Spleen (tissue), 7 donors: Measurements from ENCODE around the gene SLC38A10.

ENCODE experiments used
- POLR2A ChIP-seq, 3 donors: fragments of 450-650 bp; IDR thresholded peaks; one replicate each; pipeline ENCODE4 v1.5.1; 2017; ENCODE audit warnings: antibody characterized with exemption in 3 of 3, mild to moderate bottlenecking in 1 of 3
- TF ChIP-seq, protein P1 (sequence below), 11 experiments: fragments of 200-600 bp in 7 of 11; fragments of 450-650 bp in 4 of 11; sonication (generic) in 4 of 11; IDR thresholded peaks in 8 of 11; conservative IDR thresholded peaks in 3 of 11; 1 replicate in 7 of 11; 2 replicates in 4 of 11; pipeline versions ENCODE4 v1.4.0 to v1.8.0; 2016 to 2021; ENCODE audit warnings: antibody characterized with exemption in 11 of 11, inconsistent platforms in 4 of 11, mild to moderate bottlenecking in 1 of 11
- donor health status: DM: no; HTN: no; CAD: no; lungs with moderate emphysema.
- donor health status: DM: no; HTN: no; CAD: no.
- donor health status: DM: no; HTN: no; CAD: no.

DNA sequence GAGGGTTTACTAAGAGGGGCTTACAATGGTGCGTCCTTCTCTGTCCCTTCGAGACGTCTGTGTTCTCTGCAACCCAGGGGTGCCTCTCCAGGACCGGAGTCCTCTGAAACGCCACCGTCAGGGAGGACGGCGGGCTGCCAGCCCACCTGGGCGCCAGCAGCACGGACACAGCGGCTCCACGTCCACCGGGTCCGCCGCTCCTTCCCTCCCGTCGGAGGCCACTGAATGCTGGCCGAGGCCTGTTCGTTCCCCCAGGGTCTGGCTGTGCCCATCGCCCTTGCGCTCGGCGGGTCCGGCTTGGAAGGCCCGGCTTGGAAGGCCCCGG, 56.7 kb downstream of the SLC38A10 start:
- TF ChIP-seq, protein P1, sequence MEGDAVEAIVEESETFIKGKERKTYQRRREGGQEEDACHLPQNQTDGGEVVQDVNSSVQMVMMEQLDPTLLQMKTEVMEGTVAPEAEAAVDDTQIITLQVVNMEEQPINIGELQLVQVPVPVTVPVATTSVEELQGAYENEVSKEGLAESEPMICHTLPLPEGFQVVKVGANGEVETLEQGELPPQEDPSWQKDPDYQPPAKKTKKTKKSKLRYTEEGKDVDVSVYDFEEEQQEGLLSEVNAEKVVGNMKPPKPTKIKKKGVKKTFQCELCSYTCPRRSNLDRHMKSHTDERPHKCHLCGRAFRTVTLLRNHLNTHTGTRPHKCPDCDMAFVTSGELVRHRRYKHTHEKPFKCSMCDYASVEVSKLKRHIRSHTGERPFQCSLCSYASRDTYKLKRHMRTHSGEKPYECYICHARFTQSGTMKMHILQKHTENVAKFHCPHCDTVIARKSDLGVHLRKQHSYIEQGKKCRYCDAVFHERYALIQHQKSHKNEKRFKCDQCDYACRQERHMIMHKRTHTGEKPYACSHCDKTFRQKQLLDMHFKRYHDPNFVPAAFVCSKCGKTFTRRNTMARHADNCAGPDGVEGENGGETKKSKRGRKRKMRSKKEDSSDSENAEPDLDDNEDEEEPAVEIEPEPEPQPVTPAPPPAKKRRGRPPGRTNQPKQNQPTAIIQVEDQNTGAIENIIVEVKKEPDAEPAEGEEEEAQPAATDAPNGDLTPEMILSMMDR (IDR thresholded peaks at IDR 0.05 in 8 of 11, conservative IDR thresholded peaks at IDR 0.05 in 3 of 11): no peak
- no peak for TF ChIP-seq POLR2A (IDR thresholded peaks at IDR 0.05)
